SK-MEL-5 (cell line): ENCODE data around the gene ZBTB20. TPM values are rescaled to one million over a fixed set of nuclear protein-coding genes. Genes with fewer than 3 reads are reported as not detected.

Experiments
- DNase-seq: peaks from one replicate; pipeline ENCODE4 v3.0.0-alpha.2; 2016; ENCODE audit warnings: low read depth, low spot score
- in situ Hi-C: cut with HindIII; loops from 2 replicates; pipeline ENCODE4 v1.10.0; 2016; ENCODE audit warnings: low sequenced_read_pairs, high pct_unique_total_duplicates, low pct_unique_long_range_greater_than_20kb
- total RNA-seq: library from RNA; depleted of rRNA; stranded (reverse); fragments of >200 nt; shearing (Covaris generic); gene quantifications from 2 replicates; pipeline ENCODE4 v1.2.3, GENCODE V29; 2014

The ZBTB20 gene
- total RNA-seq, 1 experiment from 2014 or later, result 2.9 TPM

- no peak for DNase-seq
- in situ Hi-C loops, result no loop called here
These were observed 680.8 kb downstream of the ZBTB20 start for GRCh38 chr3:114466251-114466650.

- in situ Hi-C loops, result no loop called here
These were observed 682.5 kb downstream of the ZBTB20 start for GRCh38 chr3:114464548-114464947.

GRCh38 chr3:114462750-114463149 lies 684.3 kb downstream of the ZBTB20 start:
- in situ Hi-C loops, result no loop called here
- DNase-seq, result no peak

More at GRCh38 chr3:114464548-114464947, 682.5 kb downstream of the ZBTB20 start:
- DNase-seq, result no peak

- DNase-seq, result no peak
- in situ Hi-C loops, result no loop called here
These were observed 686.6 kb downstream of the ZBTB20 start for GRCh38 chr3:114460459-114460858.

- DNase-seq, result no peak
- in situ Hi-C loops, result no loop called here
These were observed 690.3 kb downstream of the ZBTB20 start for GRCh38 chr3:114456742-114457141.

GRCh38 chr3:114455432-114455831 lies 691.7 kb downstream of the ZBTB20 start:
- in situ Hi-C loops, result no loop called here

GRCh38 chr3:114454551-114455251 lies 692.4 kb downstream of the ZBTB20 start:
- no peak for DNase-seq
- in situ Hi-C loops, result no loop called here

More at GRCh38 chr3:114455432-114455831, 691.7 kb downstream of the ZBTB20 start:
- no peak for DNase-seq

- in situ Hi-C loops, result no loop called here
These were observed 693.7 kb downstream of the ZBTB20 start for GRCh38 chr3:114453361-114453780.

GRCh38 chr3:114452937-114453336 lies 694.2 kb downstream of the ZBTB20 start:
- in situ Hi-C loops, result no loop called here
- DNase-seq, result no peak

More at GRCh38 chr3:114453361-114453780, 693.7 kb downstream of the ZBTB20 start:
- no peak for DNase-seq

- peak; percentile 20 for DNase-seq
- in situ Hi-C loops, result no loop called here
These were observed 694.8 kb downstream of the ZBTB20 start for GRCh38 chr3:114452256-114452655.

GRCh38 chr3:114451561-114452018 lies 695.5 kb downstream of the ZBTB20 start:
- in situ Hi-C loops, result no loop called here
- DNase-seq, result peak; percentile 95

GRCh38 chr3:114451051-114451451 lies 696.0 kb downstream of the ZBTB20 start:
- DNase-seq, result no peak
- in situ Hi-C loops, result no loop called here

- in situ Hi-C loops, result no loop called here
- DNase-seq, result no peak
These were observed 697.0 kb downstream of the ZBTB20 start for GRCh38 chr3:114450008-114450596.

- in situ Hi-C loops, result no loop called here
- DNase-seq, result no peak
These were observed 697.6 kb downstream of the ZBTB20 start for GRCh38 chr3:114449271-114450007.

- in situ Hi-C loops, result no loop called here
- DNase-seq, result no peak
These were observed 699.1 kb downstream of the ZBTB20 start for GRCh38 chr3:114447950-114448479.

GRCh38 chr3:114447545-114447944 lies 699.5 kb downstream of the ZBTB20 start:
- in situ Hi-C loops, result no loop called here
- DNase-seq, result peak; percentile 43

GRCh38 chr3:114446600-114446999 lies 700.5 kb downstream of the ZBTB20 start:
- in situ Hi-C loops, result no loop called here
- DNase-seq, result no peak

- DNase-seq, result no peak
- in situ Hi-C loops, result no loop called here
These were observed 701.9 kb downstream of the ZBTB20 start for GRCh38 chr3:114445233-114445632.
